ENCODE data around the gene RENBP.

RENBP gene

GRCh38 chrX:153953342-153953830 is 8.9 kb upstream of the RENBP start:
- TF ChIP-seq MAX (IDR thresholded peaks at IDR 0.05) (no peak; the same call in 1 of the 2 replicates), RAD21 (IDR thresholded peaks at IDR 0.05; ENCODE audit: low read depth) (peak; percentile 59), FOXM1 (IDR thresholded peaks at IDR 0.05; ENCODE audit: borderline replicate concordance, low read depth) (no peak), YY1 (IDR thresholded peaks at IDR 0.05; ENCODE audit: low read depth) (no peak)

- no peak for TF ChIP-seq CEBPB (IDR thresholded peaks at IDR 0.05)
- TF ChIP-seq TCF12 (IDR thresholded peaks at IDR 0.05; ENCODE audit: low read depth): no peak
- no peak for TF ChIP-seq RAD21 (IDR thresholded peaks at IDR 0.05; ENCODE audit: low read depth)
- no peak for TF ChIP-seq FOXM1 (IDR thresholded peaks at IDR 0.05; ENCODE audit: borderline replicate concordance, low read depth)
- no peak for TF ChIP-seq REST (IDR thresholded peaks at IDR 0.05; ENCODE audit: low read depth)
- TF ChIP-seq TAF1 (IDR thresholded peaks at IDR 0.05; ENCODE audit: low read depth): no peak
- no peak for TF ChIP-seq EGR1 (IDR thresholded peaks at IDR 0.05)
- no peak for TF ChIP-seq NFIC (IDR thresholded peaks at IDR 0.05)
- no peak for TF ChIP-seq ZBTB7A (IDR thresholded peaks at IDR 0.05; ENCODE audit: low read depth)
- TF ChIP-seq MAX (IDR thresholded peaks at IDR 0.05): no peak
- TF ChIP-seq YY1 (IDR thresholded peaks at IDR 0.05; ENCODE audit: low read depth): no peak
- TF ChIP-seq CREB1 (IDR thresholded peaks at IDR 0.05; ENCODE audit: low read depth): no peak
- no peak for TF ChIP-seq USF1 (IDR thresholded peaks at IDR 0.05)
- TF ChIP-seq EP300 (IDR thresholded peaks at IDR 0.05; ENCODE audit: borderline replicate concordance): no peak
- no peak for TF ChIP-seq TEAD4 (IDR thresholded peaks at IDR 0.05)
These were observed 8.1 kb upstream of the RENBP start for GRCh38 chrX:153952373-153953026.

DNA sequence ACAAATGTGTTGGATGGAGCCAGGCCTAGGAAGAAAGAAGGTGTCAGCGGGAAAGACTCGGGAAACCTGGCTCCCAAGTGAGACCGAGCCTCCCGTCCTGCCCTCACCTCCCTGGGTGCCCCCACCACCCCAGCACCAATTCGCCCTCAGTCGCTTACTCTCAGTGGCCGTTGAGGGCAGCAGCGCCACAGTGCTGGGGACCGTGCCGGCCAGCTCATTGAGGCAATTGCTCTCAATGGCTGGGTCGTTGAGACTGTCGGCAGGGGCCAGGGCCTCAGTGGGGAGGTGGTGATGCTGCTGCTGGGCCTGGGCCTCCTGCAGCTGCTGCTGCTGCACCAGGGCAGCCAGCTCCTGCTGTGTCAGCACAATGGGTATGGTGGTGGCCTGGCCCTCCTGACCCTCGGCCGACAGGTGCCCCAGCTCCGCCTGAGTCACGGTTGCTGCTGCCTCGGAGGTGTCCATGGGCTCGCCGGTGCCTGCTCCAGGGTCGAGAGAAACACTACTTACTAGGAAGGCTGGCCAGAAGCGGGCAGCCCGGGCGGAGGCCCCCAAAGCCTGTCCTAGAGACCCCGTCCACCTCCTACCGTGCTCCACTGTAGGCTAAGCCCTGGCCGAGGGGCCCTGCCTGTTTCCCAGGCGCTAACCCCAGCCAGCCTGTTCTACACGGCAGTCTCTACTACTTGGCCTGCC is 7.4 kb upstream of the RENBP start:
- TF ChIP-seq NFIC (IDR thresholded peaks at IDR 0.05): no peak
- TF ChIP-seq CREB1 (IDR thresholded peaks at IDR 0.05; ENCODE audit: low read depth): no peak
- no peak for TF ChIP-seq MAX (IDR thresholded peaks at IDR 0.05)
- no peak for TF ChIP-seq TCF12 (IDR thresholded peaks at IDR 0.05; ENCODE audit: low read depth)
- no peak for TF ChIP-seq ZBTB7A (IDR thresholded peaks at IDR 0.05; ENCODE audit: low read depth)
- no peak for TF ChIP-seq EGR1 (IDR thresholded peaks at IDR 0.05)
- TF ChIP-seq CEBPB (IDR thresholded peaks at IDR 0.05): no peak
- no peak for TF ChIP-seq YY1 (IDR thresholded peaks at IDR 0.05; ENCODE audit: low read depth)
- TF ChIP-seq REST (IDR thresholded peaks at IDR 0.05; ENCODE audit: low read depth): no peak
- no peak for TF ChIP-seq EP300 (IDR thresholded peaks at IDR 0.05; ENCODE audit: borderline replicate concordance)
- no peak for TF ChIP-seq TEAD4 (IDR thresholded peaks at IDR 0.05)
- TF ChIP-seq USF1 (IDR thresholded peaks at IDR 0.05): no peak
- TF ChIP-seq TAF1 (IDR thresholded peaks at IDR 0.05; ENCODE audit: low read depth): no peak
- no peak for TF ChIP-seq RAD21 (IDR thresholded peaks at IDR 0.05; ENCODE audit: low read depth)
- no peak for TF ChIP-seq FOXM1 (IDR thresholded peaks at IDR 0.05; ENCODE audit: borderline replicate concordance, low read depth)

- TF ChIP-seq CREB1 (IDR thresholded peaks at IDR 0.05; ENCODE audit: low read depth) (no peak), TEAD4 (IDR thresholded peaks at IDR 0.05) (no peak), ZBTB7A (IDR thresholded peaks at IDR 0.05; ENCODE audit: low read depth) (no peak), RAD21 (IDR thresholded peaks at IDR 0.05; ENCODE audit: low read depth) (no peak), USF1 (IDR thresholded peaks at IDR 0.05) (no peak), MAX (IDR thresholded peaks at IDR 0.05) (no peak), EP300 (IDR thresholded peaks at IDR 0.05; ENCODE audit: borderline replicate concordance) (no peak), TCF12 (IDR thresholded peaks at IDR 0.05; ENCODE audit: low read depth) (no peak), EGR1 (IDR thresholded peaks at IDR 0.05) (no peak), FOXM1 (IDR thresholded peaks at IDR 0.05; ENCODE audit: borderline replicate concordance, low read depth) (no peak), REST (IDR thresholded peaks at IDR 0.05; ENCODE audit: low read depth) (no peak), CEBPB (IDR thresholded peaks at IDR 0.05) (no peak), NFIC (IDR thresholded peaks at IDR 0.05) (no peak), TAF1 (IDR thresholded peaks at IDR 0.05; ENCODE audit: low read depth) (no peak), YY1 (IDR thresholded peaks at IDR 0.05; ENCODE audit: low read depth) (no peak)
These were observed 5.7 kb upstream of the RENBP start for GRCh38 chrX:153950127-153950526.

Data from Ishikawa (cell line).